G401.6 (cell line): ENCODE measurements around the gene SELPLG.
"Not testable (repeated sequence)": the region's sequence is repeated elsewhere in the genome, so short reads cannot be mapped to it uniquely, and the experiment has no call there.

Experiments used
- FAIRE-seq: peaks from 2 replicates; lab custom pipeline; 2012; peaks lifted over from hg19 to GRCh38; lab: Jason Lieb, UNC

SELPLG gene

GRCh38 chr12:108638141-108638827 lies 4.6 kb upstream of the SELPLG start:
- FAIRE-seq: no peak

- no peak for FAIRE-seq
Measured at GRCh38 chr12:108637222-108637971, 3.7 kb upstream of the SELPLG start.

- no peak for FAIRE-seq
Measured at GRCh38 chr12:108635997-108636808, 2.5 kb upstream of the SELPLG start.

- no peak for FAIRE-seq
Measured at GRCh38 chr12:108635201-108635996, 1.7 kb upstream of the SELPLG start.

GRCh38 chr12:108634341-108634751 lies 652 bp upstream of the SELPLG start:
- no peak for FAIRE-seq

- FAIRE-seq: no peak
Measured at GRCh38 chr12:108633081-108633533, 587 bp downstream of the SELPLG start.

GRCh38 chr12:108631261-108631660 lies 2.4 kb downstream of the SELPLG start:
- not testable (repeated sequence) for FAIRE-seq

GRCh38 chr12:108630481-108631207 lies 3.0 kb downstream of the SELPLG start:
- FAIRE-seq: no peak

GRCh38 chr12:108629824-108630476 lies 3.7 kb downstream of the SELPLG start:
- FAIRE-seq: no peak

GRCh38 chr12:108629151-108629550 lies 4.5 kb downstream of the SELPLG start:
- no peak for FAIRE-seq

GRCh38 chr12:108627134-108627920 lies 6.4 kb downstream of the SELPLG start:
- no peak for FAIRE-seq

- FAIRE-seq: no peak
Measured at GRCh38 chr12:108625228-108625627, 8.5 kb downstream of the SELPLG start.

GRCh38 chr12:108623577-108623976 lies 10.1 kb downstream of the SELPLG start:
- FAIRE-seq: no peak

- FAIRE-seq: no peak
Measured at GRCh38 chr12:108622921-108623514, 10.7 kb downstream of the SELPLG start.

GRCh38 chr12:108622421-108622820 lies 11.3 kb downstream of the SELPLG start:
- FAIRE-seq: no peak

GRCh38 chr12:108621161-108621560 lies 12.5 kb downstream of the SELPLG start:
- no peak for FAIRE-seq

GRCh38 chr12:108620236-108620879 lies 13.3 kb downstream of the SELPLG start:
- no peak for FAIRE-seq

GRCh38 chr12:108619369-108620160 lies 14.1 kb downstream of the SELPLG start:
- FAIRE-seq: no peak
